OCI-LY7 (cell line): ENCODE measurements around the gene RARA. TPM values are rescaled to one million over a fixed set of nuclear protein-coding genes. Genes with fewer than 3 reads are reported as not detected.

Experiments used
- BruUV-seq: library from RNA; stranded (reverse); fragments of 400-500 nt; replicated peaks from 2 replicates; lab custom pipeline; 2021; lab: Mats Ljungman, UMichigan
- CTCF ChIA-PET: fragments of 300-600 bp; sonication (Branson Sonifier 250); formaldehyde crosslinking; loops from one replicate; lab custom pipeline; 2022; ENCODE audit warnings: antibody characterized with exemption; ENCODE audit not compliant: unreplicated experiment; lab: Charles Lee
- POLR2A ChIA-PET: fragments of 300-600 bp; sonication (Branson Sonifier 250); formaldehyde crosslinking; loops from one replicate; lab custom pipeline; 2022; ENCODE audit warnings: antibody characterized with exemption; lab: Charles Lee
- DNase-seq: peaks from one replicate; pipeline ENCODE4 v3.0.0-alpha.2; 2015; ENCODE audit warnings: low spot score
- H2AFZ ChIP-seq: fragments of 200-600 bp; sonication (generic), shearing (Covaris generic); 2 replicates; pipeline ENCODE4 v1.6.1; 2014; ENCODE audit warnings: mild to moderate bottlenecking, antibody characterized with exemption, low read length, moderate library complexity
- H3K27ac ChIP-seq: fragments of 200-600 bp; sonication (generic); 2 replicates; pipeline ENCODE4 v1.5.1; 2014; ENCODE audit warnings: mixed run types, low read depth, mild to moderate bottlenecking, moderate library complexity, low read length, inconsistent platforms; ENCODE audit not compliant: poor library complexity, severe bottlenecking
- H3K36me3 ChIP-seq: fragments of 200-600 bp; sonication (generic); 2 replicates; pipeline ENCODE4 v1.6.1; 2014; ENCODE audit warnings: mild to moderate bottlenecking, antibody characterized with exemption, low read length, moderate library complexity, mixed read lengths; ENCODE audit not compliant: insufficient read depth
- H3K4me1 ChIP-seq: fragments of 200-600 bp; sonication (generic); 2 replicates; pipeline ENCODE4 v1.5.1; 2014; ENCODE audit warnings: mild to moderate bottlenecking, low read length; ENCODE audit not compliant: insufficient read depth, poor library complexity, severe bottlenecking
- H3K4me2 ChIP-seq: fragments of 200-600 bp; sonication (generic); 2 replicates; pipeline ENCODE4 v1.6.1; 2014; ENCODE audit warnings: mild to moderate bottlenecking, low read length
- H3K4me3 ChIP-seq: fragments of 200-600 bp; sonication (generic); 2 replicates; pipeline ENCODE4 v1.5.1; 2014; ENCODE audit warnings: mild to moderate bottlenecking, low read depth, low read length; ENCODE audit not compliant: poor library complexity, severe bottlenecking
- H3K79me2 ChIP-seq: fragments of 200-600 bp; sonication (generic); 2 replicates; pipeline ENCODE4 v1.6.1; 2016; ENCODE audit warnings: low read depth, mild to moderate bottlenecking, low read length, moderate library complexity, mixed read lengths; ENCODE audit not compliant: insufficient read depth
- H3K9me2 ChIP-seq: fragments of 200-600 bp; sonication (generic); 2 replicates; pipeline ENCODE4 v1.6.1; 2016; ENCODE audit warnings: mild to moderate bottlenecking, low read length, mixed read lengths; ENCODE audit not compliant: insufficient read depth
- H3K9me3 ChIP-seq: fragments of 200-600 bp; sonication (generic); 2 replicates; pipeline ENCODE4 v1.6.1; 2014; ENCODE audit warnings: mild to moderate bottlenecking, mixed run types, low read length, mixed read lengths
- H4K20me1 ChIP-seq: fragments of 200-600 bp; sonication (generic); 2 replicates; pipeline ENCODE4 v1.6.1; 2014; ENCODE audit warnings: mild to moderate bottlenecking, antibody characterized with exemption, low read length, moderate library complexity, mixed read lengths; ENCODE audit not compliant: insufficient read depth
- CTCF ChIP-seq: fragments of 200-600 bp; sonication (generic); conservative IDR thresholded peaks from 2 replicates; pipeline ENCODE4 v1.5.1; 2014; ENCODE audit warnings: mild to moderate bottlenecking, antibody characterized with exemption, low read length, moderate library complexity, mixed read lengths
- EZH2phosphoT487 ChIP-seq: fragments of 200-600 bp; sonication (generic); IDR thresholded peaks from 2 replicates; pipeline ENCODE4 v1.6.1; 2018; ENCODE audit warnings: low read depth, borderline replicate concordance, mild to moderate bottlenecking, mixed run types, antibody characterized with exemption, low read length, moderate library complexity, mixed read lengths
- intact Hi-C: fragments of 100-400 bp; cut with micrococcal nuclease; formaldehyde crosslinking; loops from one replicate; pipeline ENCODE4 v1.10.0; 2022; ENCODE audit not compliant: unreplicated experiment
- total RNA-seq, 2 experiments: library from RNA; depleted of rRNA in 1 of 2; stranded (reverse); fragments of >200 nt in 1 of 2; shearing (Covaris generic) in 1 of 2; gene quantifications; 2 replicates each; pipeline ENCODE4 v1.2.3, GENCODE V29; 2014 to 2022

Gene RARA
- total RNA-seq, 2 experiments from 2014 or later, result 3.1 to 8.6 TPM

DNA sequence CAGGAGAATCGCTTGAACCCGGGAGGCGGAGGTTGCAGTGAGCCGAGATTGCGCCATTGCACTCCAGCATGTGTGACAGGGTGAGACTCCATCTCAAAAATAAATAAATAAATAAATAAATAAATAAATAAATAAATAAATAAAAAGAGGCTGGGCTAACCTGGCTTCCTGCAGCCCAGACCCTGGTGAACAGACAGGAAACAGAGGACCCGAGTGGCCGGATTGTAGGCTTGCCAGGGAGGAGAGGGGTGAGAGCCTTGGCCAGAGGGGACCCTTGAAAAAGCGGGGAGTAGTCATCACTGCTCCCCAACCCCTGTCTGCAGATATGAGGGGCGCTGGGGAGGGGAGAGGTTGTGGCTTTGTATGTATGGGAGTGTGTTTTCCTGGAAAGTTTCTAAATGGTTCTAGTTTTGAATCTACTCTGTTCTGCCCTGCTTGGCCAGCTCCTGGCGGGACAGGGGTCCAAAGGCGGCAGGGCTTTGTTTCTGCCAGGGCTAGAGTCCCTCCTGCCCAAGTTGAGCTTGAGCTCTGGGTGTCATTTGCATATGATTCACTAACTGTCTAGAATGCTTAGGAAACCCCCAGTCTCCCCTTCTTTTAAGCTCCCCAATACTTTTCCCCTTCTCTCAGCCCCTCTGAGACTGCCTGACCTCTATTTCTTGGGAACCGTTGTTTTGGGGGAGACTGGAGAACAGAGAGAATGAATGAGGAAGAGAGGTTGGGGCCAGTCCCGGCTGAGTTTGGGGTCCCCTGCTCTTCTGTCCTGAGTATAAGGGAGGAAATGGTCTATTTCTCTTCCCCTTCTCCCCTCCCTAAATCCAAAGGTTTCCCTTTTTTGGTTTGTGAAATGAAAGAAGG, 16.4 kb downstream of the RARA start:
- H3K4me3 ChIP-seq, result no peak overlapping the region
- no peaks in the 10 kb centered on the region for H3K79me2 ChIP-seq
- intact Hi-C loops, result no loop called here

GRCh38 chr17:40326014-40326831, 17.2 kb downstream of the RARA start:
- no peak overlapping the region for H3K4me3 ChIP-seq
- peak overlapping the region; percentile 50 for H3K4me2 ChIP-seq
- no TSS peak for BruUV-seq
- H3K27ac ChIP-seq, result no peak overlapping the region
- H3K9me2 ChIP-seq, result no peaks in the 10 kb centered on the region
- H3K36me3 ChIP-seq, result no peaks in the 10 kb centered on the region
- peaks cover 74% of the 10 kb centered on the region for H3K4me1 ChIP-seq
- H3K79me2 ChIP-seq, result no peaks in the 10 kb centered on the region
- DNase-seq, result peak; percentile 57
- peaks cover 23% of the 10 kb centered on the region for H4K20me1 ChIP-seq
- TF ChIP-seq CTCF (no peak), EZH2phosphoT487 (no peak)
- intact Hi-C loops, result no loop called here
- ChIA-PET CTCF (interaction anchor here (1.1 kb wide), 1 partner anchor 19 kb away, joined by 3 read pairs; no protein-coding TSS in a partner anchor), POLR2A (interaction anchor here (0.6 to 1.5 kb wide), 2 partner anchors 38 to 380 kb away, joined by 3 read pairs; partner anchors contain the start of gene CDC6)
- H2AFZ ChIP-seq, result no peak overlapping the region
- H3K9me3 ChIP-seq, result no peaks in the 10 kb centered on the region

More for the DNA sequence above, 16.4 kb downstream of the RARA start:
- H3K36me3 ChIP-seq, result no peaks in the 10 kb centered on the region
- no peak overlapping the region for H3K27ac ChIP-seq
- peaks cover 73% of the 10 kb centered on the region for H3K4me1 ChIP-seq
- no peaks in the 10 kb centered on the region for H3K9me2 ChIP-seq
- H3K9me3 ChIP-seq, result no peaks in the 10 kb centered on the region
- peak overlapping the region; percentile 50 for H3K4me2 ChIP-seq
- H2AFZ ChIP-seq, result no peak overlapping the region
- no peak for TF ChIP-seq CTCF
- TF ChIP-seq EZH2phosphoT487, result no peak
- CTCF ChIA-PET, result interaction anchor here (1.1 kb wide), 1 partner anchor 18 kb away, joined by 3 read pairs; no protein-coding TSS in a partner anchor
- BruUV-seq, result no TSS peak
- no peak for DNase-seq
- POLR2A ChIA-PET, result interaction anchor here (1.6 kb wide), 1 partner anchor 8 kb away, joined by 4 read pairs; no protein-coding TSS in a partner anchor
- H4K20me1 ChIP-seq, result peaks cover 23% of the 10 kb centered on the region
